GM10248 (cell line): ENCODE data around the gene SP1.
"Not testable (repeated sequence)": the region's sequence is repeated elsewhere in the genome, so short reads cannot be mapped to it uniquely, and the experiment has no call there.

Experiments used
- CTCF ChIA-PET: fragments of 300-600 bp; sonication (Branson Sonifier 250); formaldehyde crosslinking; extraction: SDS; loops from one replicate; lab custom pipeline; 2021; ENCODE audit warnings: antibody characterized with exemption; lab: Yijun Ruan, JAX
- POLR2A ChIA-PET: fragments of 350-650 bp; sonication (Branson Sonifier 250); formaldehyde crosslinking; extraction: SDS; loops from one replicate; lab custom pipeline; 2020; ENCODE audit warnings: antibody characterized with exemption; lab: Yijun Ruan, JAX
- DNase-seq: peaks from one replicate; pipeline ENCODE4 v3.0.0; 2012; ENCODE audit errors: extremely low spot score
- TF ChIP-seq, protein P1 (sequence below): IDR thresholded peaks from 2 replicates; pipeline ENCODE4 v1.5.1; 2012; ENCODE audit warnings: mild to moderate bottlenecking, low read depth; ENCODE audit errors: extremely low read depth, missing control alignments, control extremely low read depth

The SP1 gene

DNA sequence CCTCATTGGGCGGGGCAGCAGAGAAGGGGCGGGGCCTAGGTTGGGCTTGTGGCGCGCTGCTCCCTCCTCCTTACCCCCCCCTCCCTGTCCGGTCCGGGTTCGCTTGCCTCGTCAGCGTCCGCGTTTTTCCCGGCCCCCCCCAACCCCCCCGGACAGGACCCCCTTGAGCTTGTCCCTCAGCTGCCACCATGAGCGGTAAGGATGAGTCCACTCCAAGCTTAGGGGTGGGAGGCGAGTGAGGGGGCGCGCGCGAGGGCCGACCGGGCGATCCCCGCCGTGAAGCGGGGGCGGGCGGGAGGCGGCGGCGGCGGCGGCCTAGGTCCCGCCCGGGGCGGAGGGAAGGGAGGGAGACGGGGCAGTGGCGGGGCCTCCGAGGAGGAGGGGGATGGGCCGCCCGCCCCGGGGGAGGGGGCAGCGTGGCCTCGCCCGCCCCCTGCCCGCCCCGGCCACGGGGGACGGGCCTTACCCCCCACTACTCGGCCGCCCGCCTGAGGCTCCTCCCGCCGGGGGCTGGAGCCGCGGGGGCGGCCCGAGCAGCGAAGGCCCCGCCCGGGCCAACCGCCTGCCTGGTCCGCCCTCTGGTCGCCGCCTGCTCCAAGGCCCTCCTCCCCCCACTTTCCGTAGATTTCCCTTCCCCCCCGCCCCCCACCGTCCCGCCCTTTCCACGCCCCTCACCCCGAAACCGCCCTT lies at the start of gene SP1:
Gene SP1, plus strand, starts transcription at position 73 of the 690 bp plus-strand sequence. Its CDS starts 116 bp downstream, at position 189.
- POLR2A ChIA-PET: interaction anchor here (0.7 to 1.1 kb wide), 5 partner anchors 8 to 979 kb away, joined by 3 to 7 read pairs (median 3); partner anchors contain the start of genes AAAS, CISTR and TARBP2

DNA sequence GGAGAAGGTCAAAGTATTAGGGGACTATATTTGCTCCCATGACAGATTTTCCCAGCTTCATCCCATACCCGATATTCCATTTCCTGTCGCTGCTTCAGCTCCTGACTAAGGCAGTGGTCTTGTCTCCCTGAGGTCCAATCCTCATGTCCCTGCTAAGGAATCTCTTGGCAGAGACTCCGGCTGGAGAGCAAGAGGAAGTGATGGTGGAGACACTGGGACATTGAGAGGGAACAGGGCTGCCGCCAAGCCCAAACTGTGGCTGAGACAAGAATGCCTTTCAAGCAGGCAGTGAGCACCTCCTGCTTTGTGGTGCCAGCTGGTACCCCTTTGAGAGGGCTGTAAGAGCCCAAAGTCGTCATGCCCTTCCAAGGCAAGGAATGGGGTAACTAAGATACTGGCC lies 49.3 kb upstream of the SP1 start:
- ChIA-PET POLR2A (interaction anchor here (1.1 kb wide), 1 partner anchor 9 kb away, joined by 3 read pairs; the partner anchor contains the start of gene AAAS), CTCF (interaction anchor here (1.7 to 17.1 kb wide), 5 partner anchors 8 to 179 kb away, joined by 4 to 442 read pairs (median 64); partner anchors contain the start of genes AAAS and NPFF)
- TF ChIP-seq, protein P1, sequence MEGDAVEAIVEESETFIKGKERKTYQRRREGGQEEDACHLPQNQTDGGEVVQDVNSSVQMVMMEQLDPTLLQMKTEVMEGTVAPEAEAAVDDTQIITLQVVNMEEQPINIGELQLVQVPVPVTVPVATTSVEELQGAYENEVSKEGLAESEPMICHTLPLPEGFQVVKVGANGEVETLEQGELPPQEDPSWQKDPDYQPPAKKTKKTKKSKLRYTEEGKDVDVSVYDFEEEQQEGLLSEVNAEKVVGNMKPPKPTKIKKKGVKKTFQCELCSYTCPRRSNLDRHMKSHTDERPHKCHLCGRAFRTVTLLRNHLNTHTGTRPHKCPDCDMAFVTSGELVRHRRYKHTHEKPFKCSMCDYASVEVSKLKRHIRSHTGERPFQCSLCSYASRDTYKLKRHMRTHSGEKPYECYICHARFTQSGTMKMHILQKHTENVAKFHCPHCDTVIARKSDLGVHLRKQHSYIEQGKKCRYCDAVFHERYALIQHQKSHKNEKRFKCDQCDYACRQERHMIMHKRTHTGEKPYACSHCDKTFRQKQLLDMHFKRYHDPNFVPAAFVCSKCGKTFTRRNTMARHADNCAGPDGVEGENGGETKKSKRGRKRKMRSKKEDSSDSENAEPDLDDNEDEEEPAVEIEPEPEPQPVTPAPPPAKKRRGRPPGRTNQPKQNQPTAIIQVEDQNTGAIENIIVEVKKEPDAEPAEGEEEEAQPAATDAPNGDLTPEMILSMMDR: no peak
- DNase-seq: no peak

More for the DNA sequence above, at the start of gene SP1:
- TF ChIP-seq, protein P1: no peak
- peak; percentile 91 for DNase-seq
- CTCF ChIA-PET: interaction anchor here (0.9 to 9.5 kb wide), 11 partner anchors 10 to 118 kb away, joined by 3 to 51 read pairs (median 6); partner anchors contain the start of gene AAAS

DNA sequence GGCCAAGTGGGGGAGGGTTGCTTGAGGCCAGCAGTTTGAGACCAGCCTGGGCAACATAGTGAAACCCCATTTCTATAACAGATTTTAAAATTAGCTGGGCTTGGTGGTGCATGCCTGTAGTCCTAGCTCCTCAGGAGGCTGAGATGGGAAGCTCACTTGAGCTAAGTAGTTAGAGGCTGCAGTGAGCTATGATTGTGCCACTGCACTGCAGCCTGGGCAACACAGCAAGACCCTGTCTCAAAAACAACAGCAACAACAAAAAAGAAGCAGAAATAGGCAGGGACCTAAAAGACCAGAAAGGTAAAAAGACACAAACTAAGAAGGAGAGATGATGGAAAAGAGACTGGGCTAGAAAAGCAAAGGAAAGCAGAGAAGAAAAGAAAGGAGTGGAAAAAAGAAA lies 47.6 kb upstream of the SP1 start:
- CTCF ChIA-PET: interaction anchor here (1.0 to 17.1 kb wide), 4 partner anchors 9 to 233 kb away, joined by 3 to 442 read pairs (median 38); partner anchors contain the start of genes AAAS and NPFF
- POLR2A ChIA-PET, DNase-seq: not testable (repeated sequence)

DNA sequence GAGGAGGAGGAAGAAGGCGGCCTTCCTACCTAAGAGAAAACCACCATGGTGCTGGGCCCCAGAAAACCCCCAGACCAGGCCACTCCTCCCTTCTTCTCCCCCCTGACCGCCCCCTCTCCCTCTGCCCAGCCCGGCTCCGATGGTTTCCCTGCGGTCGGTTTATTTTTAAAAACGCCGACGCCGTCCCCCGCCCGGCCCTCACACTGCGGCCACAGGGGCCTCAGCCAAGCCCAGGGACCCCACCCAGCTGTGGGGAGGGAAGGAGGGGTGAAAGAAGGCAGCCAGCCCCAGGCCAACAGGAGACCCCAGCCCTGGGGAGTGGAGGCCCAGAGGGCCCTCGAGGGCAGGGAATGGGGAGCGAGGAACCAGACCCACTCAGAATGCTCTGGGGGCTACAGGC lies 47.2 kb upstream of the SP1 start:
- no peak for DNase-seq
- TF ChIP-seq, protein P1: no peak
- CTCF ChIA-PET: interaction anchor here (1.0 to 17.1 kb wide), 4 partner anchors 10 to 175 kb away, joined by 3 to 442 read pairs (median 38); partner anchors contain the start of genes AAAS and NPFF
- POLR2A ChIA-PET: no interaction called here

DNA sequence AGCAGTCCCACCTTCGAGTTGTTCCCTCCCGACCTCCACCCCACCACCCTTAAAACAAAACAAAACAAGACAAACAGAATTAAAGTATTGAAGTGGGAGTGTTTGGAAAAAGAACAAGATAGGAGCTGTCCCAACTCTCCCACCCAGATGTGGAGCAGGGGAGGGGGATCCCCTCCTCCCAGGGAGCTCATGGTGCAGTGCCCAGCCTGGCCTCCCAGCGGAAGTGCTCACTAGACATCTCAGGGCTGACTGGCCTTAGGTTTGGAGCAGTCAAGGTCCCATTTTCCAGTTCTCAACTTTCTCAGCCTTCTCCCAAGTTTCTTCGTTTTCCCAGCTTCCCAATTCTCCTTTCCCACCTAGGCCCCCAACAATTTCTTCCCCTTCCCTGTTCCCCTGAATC lies 46.7 kb upstream of the SP1 start:
- DNase-seq: no peak
- ChIA-PET CTCF (interaction anchor here (1.0 to 17.1 kb wide), 4 partner anchors 10 to 175 kb away, joined by 3 to 442 read pairs (median 39); partner anchors contain the start of gene AAAS), POLR2A (no interaction called here)
- TF ChIP-seq, protein P1: no peak

DNA sequence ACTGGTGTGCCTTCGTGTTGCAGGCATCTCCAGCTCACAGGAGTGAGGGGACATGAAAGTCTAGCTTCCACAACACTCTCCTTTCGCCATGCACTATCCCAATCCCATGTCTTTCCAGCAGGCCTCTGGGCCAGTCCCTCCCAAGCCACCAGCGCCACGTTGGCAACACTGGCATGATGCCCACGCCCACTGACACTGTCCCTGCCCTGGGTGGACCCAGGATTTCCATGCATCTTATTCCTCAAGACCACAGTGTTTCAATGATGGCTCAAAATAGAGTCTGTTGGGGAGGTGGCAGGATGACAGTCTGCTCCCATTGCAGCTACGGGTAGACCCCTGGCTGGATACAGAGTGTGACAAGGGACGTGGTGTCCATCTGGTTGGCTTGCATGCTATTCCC lies 46.1 kb upstream of the SP1 start:
- ChIA-PET POLR2A (no interaction called here), CTCF (interaction anchor here (1.0 to 17.1 kb wide), 4 partner anchors 11 to 174 kb away, joined by 3 to 442 read pairs (median 39); partner anchors contain the start of gene AAAS)
- TF ChIP-seq, protein P1: no peak
- no peak for DNase-seq

DNA sequence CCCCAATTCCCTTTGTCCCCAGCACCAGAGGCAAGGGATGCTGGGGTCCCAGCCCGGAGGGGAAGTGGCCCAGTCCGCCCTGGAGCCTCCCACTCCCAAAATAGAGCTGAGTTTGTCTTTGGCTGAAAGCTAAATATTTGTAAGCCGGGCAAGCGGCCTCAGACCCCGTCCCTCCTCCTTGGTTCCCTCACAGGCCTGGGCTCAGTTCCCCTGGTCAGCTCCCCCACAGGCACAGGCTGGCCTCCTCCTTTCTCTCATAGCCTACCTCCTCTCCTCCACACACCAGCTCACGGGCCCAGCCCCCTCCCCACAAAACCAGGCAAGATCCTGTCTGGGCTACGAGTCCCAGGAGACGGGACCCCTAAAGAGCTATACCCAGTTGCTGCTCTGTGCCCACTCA lies 45.2 kb upstream of the SP1 start:
- TF ChIP-seq, protein P1: no peak
- CTCF ChIA-PET: interaction anchor here (0.8 to 7.5 kb wide), 5 partner anchors 10 to 121 kb away, joined by 3 to 74 read pairs (median 12); partner anchors contain the start of gene AAAS
- POLR2A ChIA-PET: no interaction called here
- no peak for DNase-seq
